Measurements from ENCODE around the gene OR2V2.

OR2V2 gene

GRCh38 chr5:181133083-181133482 is 14.3 kb upstream of the OR2V2 start:
- no peak for DNase-seq (ENCODE audit: low read depth)
- no peaks in the 10 kb centered on the region for H3K9me3 ChIP-seq (ENCODE audit: control insufficient read depth, low read length)
- no peak overlapping the region for H3K4me3 ChIP-seq (ENCODE audit: low read length)
- H3K27me3 ChIP-seq (replicated peaks; ENCODE audit: control insufficient read depth, insufficient read depth, low read length), result peaks cover 14% of the 10 kb centered on the region
- peaks cover 15% of the 10 kb centered on the region for H3K4me1 ChIP-seq (ENCODE audit: control insufficient read depth, insufficient read depth, low read length)
- no peak overlapping the region for H3K9ac ChIP-seq (ENCODE audit: low read length)
- no peaks in the 10 kb centered on the region for H3K36me3 ChIP-seq (ENCODE audit: control insufficient read depth, insufficient read depth, low read length, severe bottlenecking)

DNA sequence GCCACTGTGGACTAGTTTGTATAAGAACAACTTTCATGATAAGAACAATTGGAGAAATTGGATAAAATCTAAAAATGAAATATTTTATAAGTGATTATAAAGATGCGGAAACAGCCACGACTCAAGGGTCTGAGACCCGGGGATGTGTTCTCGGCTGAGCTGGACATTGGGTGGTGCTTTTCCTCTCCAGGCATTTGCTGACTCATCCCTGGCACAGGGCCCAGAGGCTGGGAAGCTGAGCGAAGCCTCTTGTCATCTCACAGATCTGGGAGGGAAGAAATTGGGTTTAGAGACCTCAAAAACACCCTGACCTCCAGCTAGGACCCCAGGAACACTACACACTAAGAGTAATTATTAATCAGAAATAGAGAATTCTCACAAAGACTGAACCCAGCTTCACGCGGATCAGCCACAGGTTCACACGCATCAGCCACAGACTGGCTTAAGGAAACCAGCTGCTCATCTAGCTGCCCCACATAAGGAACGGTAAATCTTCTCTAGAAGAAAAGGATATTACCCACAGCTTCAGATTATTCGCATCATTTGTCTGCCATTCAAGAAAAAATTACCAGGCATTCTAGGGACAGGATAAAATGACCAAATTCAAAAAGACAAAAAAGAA is 13.7 kb upstream of the OR2V2 start:
- H3K9ac ChIP-seq (ENCODE audit: low read length), result no peak overlapping the region
- H3K27me3 ChIP-seq (replicated peaks; ENCODE audit: control insufficient read depth, insufficient read depth, low read length), result peaks cover 8% of the 10 kb centered on the region
- H3K4me1 ChIP-seq (ENCODE audit: control insufficient read depth, insufficient read depth, low read length), result peaks cover 15% of the 10 kb centered on the region
- no peaks in the 10 kb centered on the region for H3K36me3 ChIP-seq (ENCODE audit: control insufficient read depth, insufficient read depth, low read length, severe bottlenecking)
- no peak overlapping the region for H3K4me3 ChIP-seq (ENCODE audit: low read length)
- H3K9me3 ChIP-seq (ENCODE audit: control insufficient read depth, low read length), result no peaks in the 10 kb centered on the region
- DNase-seq (ENCODE audit: low read depth), result peak; percentile 75

- Histone ChIP-seq H3K27me3 (replicated peaks; ENCODE audit: control insufficient read depth, insufficient read depth, low read length) (peaks cover 7% of the 10 kb centered on the region), H3K4me3 (ENCODE audit: low read length) (no peak overlapping the region), H3K4me1 (ENCODE audit: control insufficient read depth, insufficient read depth, low read length) (peaks cover 15% of the 10 kb centered on the region), H3K36me3 (ENCODE audit: control insufficient read depth, insufficient read depth, low read length, severe bottlenecking) (no peaks in the 10 kb centered on the region), H3K9ac (ENCODE audit: low read length) (no peak overlapping the region), H3K9me3 (ENCODE audit: control insufficient read depth, low read length) (no peaks in the 10 kb centered on the region)
- DNase-seq (ENCODE audit: low read depth), result no peak
Measured at GRCh38 chr5:181134259-181134658, 13.1 kb upstream of the OR2V2 start.

GRCh38 chr5:181136361-181136955 is 10.9 kb upstream of the OR2V2 start:
- no peak overlapping the region for H3K4me3 ChIP-seq (ENCODE audit: low read length)
- H3K36me3 ChIP-seq (ENCODE audit: control insufficient read depth, insufficient read depth, low read length, severe bottlenecking), result no peaks in the 10 kb centered on the region
- no peaks in the 10 kb centered on the region for H3K9me3 ChIP-seq (ENCODE audit: control insufficient read depth, low read length)
- peaks cover 5% of the 10 kb centered on the region for H3K27me3 ChIP-seq (replicated peaks; ENCODE audit: control insufficient read depth, insufficient read depth, low read length)
- no peak for DNase-seq (ENCODE audit: low read depth)
- peaks cover 15% of the 10 kb centered on the region for H3K4me1 ChIP-seq (ENCODE audit: control insufficient read depth, insufficient read depth, low read length)
- no peak overlapping the region for H3K9ac ChIP-seq (ENCODE audit: low read length)

DNA sequence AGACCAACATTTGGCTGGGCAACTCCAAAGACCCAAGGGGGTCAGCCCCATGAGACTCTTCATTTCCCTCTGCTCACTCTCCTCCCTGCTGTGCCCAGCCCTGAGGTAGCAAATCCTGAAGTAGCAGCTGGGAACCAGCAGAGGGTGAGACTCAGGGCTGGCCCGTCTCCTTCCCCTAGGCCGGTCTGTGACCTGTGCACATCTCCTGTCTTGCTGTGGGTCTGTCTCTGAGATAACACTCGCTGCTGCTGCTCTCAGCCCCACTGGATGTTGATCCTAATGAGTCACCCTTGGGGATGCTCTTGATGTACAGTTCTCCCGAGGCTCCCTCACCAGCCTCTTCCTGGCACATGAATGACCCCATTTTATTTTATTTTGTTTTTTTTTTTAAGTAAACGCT is 9.1 kb upstream of the OR2V2 start:
- Histone ChIP-seq H3K4me1 (ENCODE audit: control insufficient read depth, insufficient read depth, low read length) (peaks cover 15% of the 10 kb centered on the region), H3K9ac (ENCODE audit: low read length) (no peak overlapping the region), H3K4me3 (ENCODE audit: low read length) (no peak overlapping the region), H3K9me3 (ENCODE audit: control insufficient read depth, low read length) (no peaks in the 10 kb centered on the region), H3K27me3 (replicated peaks; ENCODE audit: control insufficient read depth, insufficient read depth, low read length) (peaks cover 9% of the 10 kb centered on the region), H3K36me3 (ENCODE audit: control insufficient read depth, insufficient read depth, low read length, severe bottlenecking) (no peaks in the 10 kb centered on the region)
- no peak for DNase-seq (ENCODE audit: low read depth)

DNA sequence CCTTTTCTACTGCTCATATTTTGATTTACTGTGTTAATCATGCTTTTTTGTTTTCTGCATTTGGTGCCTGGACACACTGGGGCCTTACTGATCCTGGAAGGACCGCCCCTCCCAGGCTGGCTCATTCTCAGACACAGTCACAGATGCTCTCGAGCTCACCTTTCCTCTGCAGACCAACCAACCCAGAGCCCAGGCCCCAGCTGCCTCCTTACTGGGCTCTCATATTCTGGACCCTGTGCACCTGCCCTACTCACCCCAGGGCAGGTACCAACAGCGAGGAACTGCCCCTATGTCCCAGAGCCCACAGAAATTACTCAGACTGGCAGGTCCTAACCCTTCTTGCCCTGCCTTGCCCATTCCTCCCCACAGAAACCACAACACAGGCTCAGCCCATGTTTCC is 6.6 kb upstream of the OR2V2 start:
- no peak overlapping the region for H3K9ac ChIP-seq (ENCODE audit: low read length)

DNA sequence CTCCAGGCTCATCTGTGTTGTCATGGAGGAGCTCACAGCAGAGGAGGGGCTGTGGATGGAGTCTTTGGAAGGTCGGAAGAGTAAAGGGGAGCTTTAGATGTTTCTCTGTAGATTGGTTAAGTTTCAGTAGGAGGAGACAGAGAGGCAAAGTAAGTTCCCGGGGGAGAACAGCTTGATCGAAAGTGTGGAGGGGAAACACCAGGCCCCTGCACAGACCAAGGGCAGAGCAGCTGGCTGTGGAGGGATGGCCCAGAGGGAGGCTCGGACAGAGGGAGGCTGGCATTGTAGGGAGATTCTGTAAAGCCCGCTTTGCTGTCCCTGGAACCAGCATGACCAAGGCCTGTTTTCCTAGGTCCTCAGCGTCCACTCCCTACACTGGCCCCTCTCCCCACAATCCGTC is 5.3 kb upstream of the OR2V2 start:
- no peak for DNase-seq (ENCODE audit: low read depth)
- H3K27me3 ChIP-seq (replicated peaks; ENCODE audit: control insufficient read depth, insufficient read depth, low read length), result peaks cover 21% of the 10 kb centered on the region
- no peak overlapping the region for H3K4me3 ChIP-seq (ENCODE audit: low read length)
- no peaks in the 10 kb centered on the region for H3K9me3 ChIP-seq (ENCODE audit: control insufficient read depth, low read length)
- no peaks in the 10 kb centered on the region for H3K4me1 ChIP-seq (ENCODE audit: control insufficient read depth, insufficient read depth, low read length)
- H3K36me3 ChIP-seq (ENCODE audit: control insufficient read depth, insufficient read depth, low read length, severe bottlenecking), result no peaks in the 10 kb centered on the region
- no peak overlapping the region for H3K9ac ChIP-seq (ENCODE audit: low read length)

More for the DNA sequence above, 6.6 kb upstream of the OR2V2 start:
- Histone ChIP-seq H3K27me3 (replicated peaks; ENCODE audit: control insufficient read depth, insufficient read depth, low read length) (peaks cover 15% of the 10 kb centered on the region), H3K9me3 (ENCODE audit: control insufficient read depth, low read length) (no peaks in the 10 kb centered on the region), H3K4me3 (ENCODE audit: low read length) (no peak overlapping the region), H3K36me3 (ENCODE audit: control insufficient read depth, insufficient read depth, low read length, severe bottlenecking) (no peaks in the 10 kb centered on the region), H3K4me1 (ENCODE audit: control insufficient read depth, insufficient read depth, low read length) (no peaks in the 10 kb centered on the region)
- DNase-seq (ENCODE audit: low read depth), result no peak

DNA sequence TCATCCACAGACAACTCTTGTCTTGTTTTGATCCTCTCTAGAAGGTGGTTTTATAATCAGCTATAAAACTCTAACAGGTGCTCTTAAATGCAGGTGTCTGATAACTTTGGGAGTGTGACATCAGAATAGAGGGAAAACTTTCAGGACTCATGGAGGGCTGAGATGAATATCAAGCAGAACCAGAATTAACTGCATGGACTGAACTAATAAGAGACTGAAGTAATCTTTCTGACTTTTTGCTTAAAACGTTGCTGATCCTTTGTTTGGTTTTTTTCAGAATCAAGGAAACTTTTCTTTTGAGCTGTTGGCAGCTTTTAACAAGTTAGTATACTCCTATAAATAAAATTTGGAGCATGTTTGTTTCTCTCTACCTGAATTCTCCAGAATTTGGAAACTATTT is 2.3 kb upstream of the OR2V2 start:
- H3K36me3 ChIP-seq (ENCODE audit: control insufficient read depth, insufficient read depth, low read length, severe bottlenecking), result no peaks in the 10 kb centered on the region

DNA sequence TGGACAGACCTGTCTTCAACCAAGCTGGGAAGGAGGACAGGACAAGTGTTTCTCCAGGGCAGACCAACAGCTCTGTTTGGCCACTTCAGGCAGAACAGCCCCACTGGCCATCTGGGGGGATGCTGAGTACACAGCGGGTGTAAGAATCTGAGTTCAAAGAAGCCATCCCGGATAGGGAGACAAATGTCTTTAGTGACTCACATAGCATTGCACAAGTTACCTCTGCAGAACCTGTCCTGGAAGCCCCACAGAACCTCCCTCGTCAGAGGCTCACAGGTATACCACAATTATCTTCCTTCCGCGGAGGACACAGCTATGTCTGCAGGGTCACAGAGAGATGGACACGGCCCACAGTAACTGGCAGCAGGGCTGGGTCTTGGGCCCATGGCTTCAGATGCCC is 2.0 kb downstream of the OR2V2 start:
- Histone ChIP-seq H3K27me3 (replicated peaks; ENCODE audit: control insufficient read depth, insufficient read depth, low read length) (peaks cover 58% of the 10 kb centered on the region), H3K9me3 (ENCODE audit: control insufficient read depth, low read length) (no peaks in the 10 kb centered on the region), H3K9ac (ENCODE audit: low read length) (no peak overlapping the region), H3K4me3 (ENCODE audit: low read length) (no peak overlapping the region), H3K4me1 (ENCODE audit: control insufficient read depth, insufficient read depth, low read length) (no peaks in the 10 kb centered on the region), H3K36me3 (ENCODE audit: control insufficient read depth, insufficient read depth, low read length, severe bottlenecking) (no peaks in the 10 kb centered on the region)
- no peak for DNase-seq (ENCODE audit: low read depth)

More for the DNA sequence above, 2.3 kb upstream of the OR2V2 start:
- H3K27me3 ChIP-seq (replicated peaks; ENCODE audit: control insufficient read depth, insufficient read depth, low read length), result peaks cover 44% of the 10 kb centered on the region
- no peak overlapping the region for H3K4me3 ChIP-seq (ENCODE audit: low read length)
- DNase-seq (ENCODE audit: low read depth), result no peak
- no peak overlapping the region for H3K9ac ChIP-seq (ENCODE audit: low read length)
- no peaks in the 10 kb centered on the region for H3K4me1 ChIP-seq (ENCODE audit: control insufficient read depth, insufficient read depth, low read length)
- no peaks in the 10 kb centered on the region for H3K9me3 ChIP-seq (ENCODE audit: control insufficient read depth, low read length)

DNA sequence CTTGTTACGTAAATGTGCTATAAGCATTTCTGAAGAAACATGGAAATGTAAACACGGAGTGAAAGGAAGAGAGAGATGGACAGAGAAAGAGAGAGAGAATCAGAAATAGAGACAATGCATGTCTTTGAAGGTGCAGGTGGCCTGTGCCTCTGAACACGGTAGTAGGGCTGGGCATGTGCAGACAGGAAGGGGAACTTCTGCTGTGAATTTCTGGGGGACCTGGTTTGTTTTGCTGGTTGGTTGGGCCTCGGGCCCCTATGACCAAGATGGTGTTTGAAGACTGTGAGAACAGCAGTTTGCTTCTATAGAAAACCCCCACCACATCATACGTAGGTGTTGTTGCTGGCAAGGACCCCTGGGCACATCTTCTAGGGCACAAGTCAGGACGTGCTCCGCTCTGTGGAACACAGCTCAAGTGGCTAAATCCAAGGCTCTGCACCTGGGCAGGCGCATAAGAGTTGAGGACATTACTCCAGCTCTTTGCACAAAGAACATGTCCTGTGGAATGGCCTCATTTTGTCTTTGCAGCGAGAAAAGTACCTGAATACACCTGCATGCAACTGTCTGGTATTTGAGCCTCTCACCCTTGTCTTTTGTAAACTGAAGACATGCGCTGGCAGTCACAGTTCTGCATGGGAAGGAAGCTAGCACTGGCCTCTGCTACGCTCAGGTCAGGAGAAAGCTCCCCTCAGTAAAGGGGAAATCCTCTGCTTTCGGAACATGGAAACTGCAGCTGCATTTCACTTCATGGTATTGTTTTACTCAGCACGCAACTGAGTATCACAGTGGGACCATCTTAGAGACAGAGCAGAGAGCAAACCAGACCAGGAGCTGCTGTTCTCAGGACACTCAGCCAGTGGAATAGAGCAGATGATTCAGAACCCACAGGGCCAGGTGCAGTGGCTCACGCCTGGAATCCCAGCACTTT is 2.7 kb downstream of the OR2V2 start:
- no peaks in the 10 kb centered on the region for H3K9me3 ChIP-seq (ENCODE audit: control insufficient read depth, low read length)
- H3K9ac ChIP-seq (ENCODE audit: low read length), result no peak overlapping the region
- H3K36me3 ChIP-seq (ENCODE audit: control insufficient read depth, insufficient read depth, low read length, severe bottlenecking), result no peaks in the 10 kb centered on the region

DNA sequence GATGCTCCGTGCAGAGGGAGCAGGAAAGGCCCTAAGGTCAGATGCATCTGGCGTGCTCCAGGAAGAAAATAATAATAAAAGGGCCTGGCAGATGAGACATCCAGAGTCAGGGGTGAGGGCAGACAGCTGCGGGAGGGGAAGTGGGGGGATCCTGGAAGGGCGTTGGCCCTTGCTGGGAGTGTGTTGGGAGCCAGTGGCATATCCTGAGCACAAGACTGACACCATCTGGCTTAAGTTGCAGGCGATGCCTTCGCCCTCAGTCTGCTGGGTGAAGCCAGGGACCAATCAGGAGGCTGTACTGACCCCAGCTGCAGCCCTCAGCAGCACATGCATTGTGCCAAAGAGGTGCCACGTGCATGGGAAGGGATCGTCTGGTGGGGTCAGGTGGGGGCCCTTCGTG is 3.8 kb downstream of the OR2V2 start:
- Histone ChIP-seq H3K4me1 (ENCODE audit: control insufficient read depth, insufficient read depth, low read length) (no peaks in the 10 kb centered on the region), H3K36me3 (ENCODE audit: control insufficient read depth, insufficient read depth, low read length, severe bottlenecking) (no peaks in the 10 kb centered on the region), H3K9me3 (ENCODE audit: control insufficient read depth, low read length) (no peaks in the 10 kb centered on the region), H3K27me3 (replicated peaks; ENCODE audit: control insufficient read depth, insufficient read depth, low read length) (peaks cover 61% of the 10 kb centered on the region), H3K9ac (ENCODE audit: low read length) (no peak overlapping the region), H3K4me3 (ENCODE audit: low read length) (no peak overlapping the region)
- no peak for DNase-seq (ENCODE audit: low read depth)

More for the DNA sequence above, 2.7 kb downstream of the OR2V2 start:
- no peak for DNase-seq (ENCODE audit: low read depth)
- Histone ChIP-seq H3K4me3 (ENCODE audit: low read length) (no peak overlapping the region), H3K4me1 (ENCODE audit: control insufficient read depth, insufficient read depth, low read length) (no peaks in the 10 kb centered on the region), H3K27me3 (replicated peaks; ENCODE audit: control insufficient read depth, insufficient read depth, low read length) (peaks cover 58% of the 10 kb centered on the region)
